Measurements from ENCODE around the gene LMO7. TPM values are rescaled to one million over a fixed set of nuclear protein-coding genes. Genes with fewer than 3 reads are reported as not detected.

LMO7 gene
- total RNA-seq, 1 experiment from 2014 or later: 11.8 TPM

- in situ Hi-C loops (cut with HindIII; ENCODE audit: low pct_unique_long_range_greater_than_20kb, low sequenced_read_pairs): no loop called here
- Histone ChIP-seq H3K4me1 (ENCODE audit: control insufficient read depth, insufficient read depth, low read length) (peaks cover under 1% of the 10 kb centered on the region; the same call in 1 of the 2 replicates), H3K36me3 (ENCODE audit: control insufficient read depth, insufficient read depth, low read length) (no peaks in the 10 kb centered on the region), H3K27ac (ENCODE audit: low read length) (no peak overlapping the region), H3K9me3 (ENCODE audit: control insufficient read depth, insufficient read depth, low read depth, low read length) (no peaks in the 10 kb centered on the region), H3K4me3 (ENCODE audit: low read depth in 2 of 2, low read length in 2 of 2) (no peak overlapping the region), H3K27me3 (ENCODE audit: control insufficient read depth, insufficient read depth, low read length) (no peaks in the 10 kb centered on the region)
- no TSS peak for BruUV-seq (replicated peaks)
- TF ChIP-seq SIN3A (IDR thresholded peaks at IDR 0.05; ENCODE audit: borderline replicate concordance, insufficient read depth, low read depth, low read length) (no peak), TCF7L2 (IDR thresholded peaks at IDR 0.05; ENCODE audit: low read depth, low read length) (no peak), POLR2AphosphoS5 (IDR thresholded peaks at IDR 0.05; ENCODE audit: low read depth, low read length) (no peak), CTCF (IDR thresholded peaks at IDR 0.05) (no peak)
- TF ChIP-seq, protein P1, sequence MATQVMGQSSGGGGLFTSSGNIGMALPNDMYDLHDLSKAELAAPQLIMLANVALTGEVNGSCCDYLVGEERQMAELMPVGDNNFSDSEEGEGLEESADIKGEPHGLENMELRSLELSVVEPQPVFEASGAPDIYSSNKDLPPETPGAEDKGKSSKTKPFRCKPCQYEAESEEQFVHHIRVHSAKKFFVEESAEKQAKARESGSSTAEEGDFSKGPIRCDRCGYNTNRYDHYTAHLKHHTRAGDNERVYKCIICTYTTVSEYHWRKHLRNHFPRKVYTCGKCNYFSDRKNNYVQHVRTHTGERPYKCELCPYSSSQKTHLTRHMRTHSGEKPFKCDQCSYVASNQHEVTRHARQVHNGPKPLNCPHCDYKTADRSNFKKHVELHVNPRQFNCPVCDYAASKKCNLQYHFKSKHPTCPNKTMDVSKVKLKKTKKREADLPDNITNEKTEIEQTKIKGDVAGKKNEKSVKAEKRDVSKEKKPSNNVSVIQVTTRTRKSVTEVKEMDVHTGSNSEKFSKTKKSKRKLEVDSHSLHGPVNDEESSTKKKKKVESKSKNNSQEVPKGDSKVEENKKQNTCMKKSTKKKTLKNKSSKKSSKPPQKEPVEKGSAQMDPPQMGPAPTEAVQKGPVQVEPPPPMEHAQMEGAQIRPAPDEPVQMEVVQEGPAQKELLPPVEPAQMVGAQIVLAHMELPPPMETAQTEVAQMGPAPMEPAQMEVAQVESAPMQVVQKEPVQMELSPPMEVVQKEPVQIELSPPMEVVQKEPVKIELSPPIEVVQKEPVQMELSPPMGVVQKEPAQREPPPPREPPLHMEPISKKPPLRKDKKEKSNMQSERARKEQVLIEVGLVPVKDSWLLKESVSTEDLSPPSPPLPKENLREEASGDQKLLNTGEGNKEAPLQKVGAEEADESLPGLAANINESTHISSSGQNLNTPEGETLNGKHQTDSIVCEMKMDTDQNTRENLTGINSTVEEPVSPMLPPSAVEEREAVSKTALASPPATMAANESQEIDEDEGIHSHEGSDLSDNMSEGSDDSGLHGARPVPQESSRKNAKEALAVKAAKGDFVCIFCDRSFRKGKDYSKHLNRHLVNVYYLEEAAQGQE (IDR thresholded peaks at IDR 0.05; ENCODE audit: insufficient read depth in 1 of 2, low read depth in 2 of 2, low read length in 1 of 2): no peak
- ChIA-PET POLR2A (no interaction called here), CTCF (no interaction called here)
- DNase-seq (ENCODE audit: low read depth, low spot score): no peak
- no peak for ATAC-seq
- intact Hi-C loops (cut with micrococcal nuclease; ENCODE audit: unreplicated experiment): no loop called here
Measured at GRCh38 chr13:75754936-75755335, 118.8 kb downstream of the LMO7 start.

DNA sequence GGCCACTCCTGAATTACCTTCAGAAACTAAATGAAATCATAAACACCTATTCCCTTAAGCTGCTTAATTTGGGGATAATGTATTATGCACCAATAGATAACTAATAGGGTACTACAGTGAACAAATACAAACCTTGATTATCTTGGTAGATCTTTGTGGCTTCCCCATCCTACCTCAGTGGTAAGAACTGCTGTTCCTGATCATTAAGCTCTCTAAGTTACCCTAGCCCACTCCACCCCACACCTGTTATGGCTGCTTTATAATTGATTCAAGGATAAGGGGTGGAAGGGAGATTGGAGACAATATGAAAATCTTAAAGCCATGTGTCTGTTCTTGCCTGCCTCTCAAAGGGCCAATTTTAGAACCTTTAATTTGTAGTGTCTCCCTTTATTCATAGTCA lies 121.2 kb downstream of the LMO7 start:
- in situ Hi-C loops (cut with HindIII; ENCODE audit: low pct_unique_long_range_greater_than_20kb, low sequenced_read_pairs): no loop called here
- H3K4me3 ChIP-seq (ENCODE audit: low read depth in 2 of 2, low read length in 2 of 2): no peak overlapping the region
- no peaks in the 10 kb centered on the region for H3K36me3 ChIP-seq (ENCODE audit: control insufficient read depth, insufficient read depth, low read length)
- POLR2A ChIA-PET: no interaction called here
- ATAC-seq: no peak
- CTCF ChIA-PET: no interaction called here
- DNase-seq (ENCODE audit: low read depth, low spot score): no peak
- H3K9me3 ChIP-seq (ENCODE audit: control insufficient read depth, insufficient read depth, low read depth, low read length): no peaks in the 10 kb centered on the region
- no peak overlapping the region for H3K27ac ChIP-seq (ENCODE audit: low read length)
- intact Hi-C loops (cut with micrococcal nuclease; ENCODE audit: unreplicated experiment): no loop called here
- BruUV-seq (replicated peaks): no TSS peak
- H3K27me3 ChIP-seq (ENCODE audit: control insufficient read depth, insufficient read depth, low read length): no peaks in the 10 kb centered on the region
- TF ChIP-seq TCF7L2 (IDR thresholded peaks at IDR 0.05; ENCODE audit: low read depth, low read length): no peak
- TF ChIP-seq CTCF (IDR thresholded peaks at IDR 0.05): no peak
- TF ChIP-seq, protein P1 (IDR thresholded peaks at IDR 0.05; ENCODE audit: insufficient read depth in 1 of 2, low read depth in 2 of 2, low read length in 1 of 2): no peak
- no peak for TF ChIP-seq SIN3A (IDR thresholded peaks at IDR 0.05; ENCODE audit: borderline replicate concordance, insufficient read depth, low read depth, low read length)
- TF ChIP-seq POLR2AphosphoS5 (IDR thresholded peaks at IDR 0.05; ENCODE audit: low read depth, low read length): no peak
- H3K4me1 ChIP-seq (ENCODE audit: control insufficient read depth, insufficient read depth, low read length): peaks cover 2% of the 10 kb centered on the region; the same call in 1 of the 2 replicates

Measured in Panc1 (cell line).